ENCODE data around the gene PLA2G2A.
"Not testable (repeated sequence)": the region's sequence is repeated elsewhere in the genome, so short reads cannot be mapped to it uniquely, and the experiment has no call there.

PLA2G2A gene

DNA sequence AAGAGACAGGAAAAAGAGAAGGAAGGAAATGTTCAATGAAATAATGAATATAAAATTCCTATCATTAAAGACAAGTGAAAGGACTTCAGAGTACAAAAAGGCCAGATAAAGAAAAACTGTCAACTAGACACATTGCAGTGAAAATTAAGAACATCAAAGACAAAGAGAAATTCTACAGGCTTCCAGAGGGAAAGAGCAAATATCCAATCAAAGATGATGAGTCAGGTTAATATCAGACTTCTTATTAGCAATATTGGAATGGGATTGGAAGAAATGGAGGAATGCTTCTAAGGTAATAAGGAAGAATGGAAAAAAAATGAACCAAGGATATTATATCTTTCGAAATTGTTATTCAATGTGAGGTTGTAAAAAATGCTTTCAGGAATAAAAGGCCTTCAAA is 7.8 kb downstream of the PLA2G2A start:
- no peak for DNase-seq

DNA sequence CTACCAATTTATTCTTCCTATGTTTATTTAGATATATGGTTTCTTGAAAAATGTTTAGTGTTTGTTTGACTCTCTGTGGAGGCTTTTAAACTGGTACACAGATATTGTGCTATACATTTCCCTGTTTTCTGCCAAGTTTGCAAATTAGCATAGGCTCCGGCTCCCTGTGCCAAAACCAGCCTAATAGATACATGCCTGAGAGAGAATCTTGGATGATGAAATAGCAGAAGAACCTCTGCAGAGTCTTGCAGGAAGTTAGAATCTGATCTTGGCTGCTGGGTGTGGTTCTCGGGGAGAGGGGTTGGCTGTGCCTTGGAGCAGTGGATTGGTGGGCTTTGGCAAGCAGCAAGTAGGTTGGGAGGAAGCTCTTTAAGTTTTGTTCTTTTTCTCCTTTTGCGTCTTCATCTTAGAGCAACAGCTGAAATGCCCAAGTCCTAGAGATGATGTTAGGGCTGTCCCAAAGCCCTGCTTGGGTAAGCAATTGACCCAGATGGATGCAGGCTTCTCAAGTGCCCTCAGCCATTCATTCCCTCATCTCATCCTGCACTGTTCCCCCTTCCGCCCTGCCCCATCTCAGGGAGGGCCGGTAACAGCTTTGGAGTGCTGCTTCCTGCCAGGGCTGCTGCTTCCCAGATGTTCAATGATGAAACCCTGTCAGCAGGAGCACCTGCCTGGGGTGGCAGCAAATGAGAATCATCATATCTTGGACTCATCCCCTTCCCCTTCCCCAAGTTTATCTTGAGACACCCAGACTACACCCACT is 9.3 kb downstream of the PLA2G2A start:
- DNase-seq: no peak

DNA sequence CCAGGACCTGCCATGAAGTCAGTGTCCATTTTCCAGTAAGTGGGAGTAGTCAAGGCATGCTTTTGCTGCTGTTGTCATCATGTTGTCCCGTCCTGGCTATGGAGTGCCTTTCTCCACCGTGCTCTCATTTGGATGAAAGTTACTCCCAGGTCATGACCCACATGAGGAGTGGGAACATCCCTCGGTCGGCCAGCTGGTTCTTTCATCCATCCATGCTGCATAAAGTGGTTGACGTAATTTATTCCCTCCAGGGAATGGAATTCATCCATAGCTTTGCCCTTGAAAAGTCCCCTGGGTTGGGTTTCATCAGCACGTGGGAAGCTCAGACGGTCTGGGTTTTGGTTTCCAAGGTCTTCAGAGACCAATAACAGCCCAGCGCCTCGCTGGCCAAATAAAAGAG is 11.6 kb downstream of the PLA2G2A start:
- no peak for DNase-seq

GRCh38 chr1:19964542-19964941 is 14.9 kb downstream of the PLA2G2A start:
- DNase-seq: no peak

GRCh38 chr1:19963636-19964035 is 15.8 kb downstream of the PLA2G2A start:
- no peak for DNase-seq

DNA sequence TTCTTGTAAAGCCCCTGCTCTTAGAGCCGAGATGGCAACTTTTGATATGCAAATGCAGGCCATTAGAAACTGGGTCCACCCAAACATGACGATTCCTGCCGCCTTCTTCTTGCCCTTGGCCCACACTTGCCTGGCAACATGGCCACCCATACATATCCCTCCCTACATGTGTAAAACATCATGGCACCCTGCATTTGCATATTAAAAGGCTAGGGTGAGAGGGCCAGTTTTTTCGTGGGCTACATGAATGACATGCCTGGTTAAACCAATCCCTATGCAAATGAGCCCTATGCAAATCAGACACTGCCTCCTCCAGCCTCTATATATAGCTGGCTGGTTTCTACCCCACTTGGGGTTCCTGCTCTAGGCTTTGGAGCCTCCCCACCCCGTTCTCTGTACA is 18.8 kb downstream of the PLA2G2A start:
- no peak for DNase-seq

DNA sequence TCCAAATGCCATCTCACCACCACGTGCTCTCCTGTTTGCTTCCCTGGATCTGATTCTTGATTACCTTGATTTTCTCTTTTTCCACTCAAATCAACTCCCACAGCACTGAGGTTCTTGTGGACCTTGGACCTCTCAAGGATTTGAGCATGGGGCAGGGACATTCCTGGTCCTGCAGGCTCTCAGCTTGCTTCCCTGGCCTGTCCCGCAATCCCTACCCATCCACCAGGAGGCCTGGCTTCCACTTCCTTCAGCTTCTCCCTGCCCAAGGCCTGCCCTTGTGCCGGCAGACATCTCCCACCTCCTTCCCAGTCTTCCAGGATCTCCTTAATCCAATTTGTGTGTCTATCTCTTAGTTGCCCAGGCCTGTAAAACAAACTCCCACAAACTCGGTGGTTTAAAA is 21.6 kb downstream of the PLA2G2A start:
- no peak for DNase-seq

- no peak for DNase-seq
Measured at GRCh38 chr1:19955534-19956170, 23.8 kb downstream of the PLA2G2A start.

GRCh38 chr1:19954059-19954458 is 25.4 kb downstream of the PLA2G2A start:
- DNase-seq: no peak

DNA sequence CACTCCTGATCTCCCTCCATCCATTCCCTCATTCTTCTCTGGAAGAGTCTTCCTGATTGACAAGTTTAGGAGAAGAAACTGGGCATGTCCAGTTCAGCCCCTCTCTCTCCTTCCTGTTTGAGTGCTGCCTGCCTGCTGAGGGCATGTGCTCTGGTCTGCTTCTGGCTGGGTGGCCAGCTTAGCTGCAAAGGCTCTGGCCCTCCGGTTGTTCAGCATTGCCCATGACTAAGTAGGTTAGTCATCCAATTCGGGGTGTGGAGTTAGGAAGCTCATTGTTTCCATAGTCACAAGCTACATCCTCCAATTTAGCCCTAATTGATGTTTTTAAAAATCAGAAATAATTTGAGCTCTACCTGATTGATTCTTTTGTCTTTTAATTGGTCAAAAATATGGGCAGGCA is 30.4 kb downstream of the PLA2G2A start:
- DNase-seq: no peak

DNA sequence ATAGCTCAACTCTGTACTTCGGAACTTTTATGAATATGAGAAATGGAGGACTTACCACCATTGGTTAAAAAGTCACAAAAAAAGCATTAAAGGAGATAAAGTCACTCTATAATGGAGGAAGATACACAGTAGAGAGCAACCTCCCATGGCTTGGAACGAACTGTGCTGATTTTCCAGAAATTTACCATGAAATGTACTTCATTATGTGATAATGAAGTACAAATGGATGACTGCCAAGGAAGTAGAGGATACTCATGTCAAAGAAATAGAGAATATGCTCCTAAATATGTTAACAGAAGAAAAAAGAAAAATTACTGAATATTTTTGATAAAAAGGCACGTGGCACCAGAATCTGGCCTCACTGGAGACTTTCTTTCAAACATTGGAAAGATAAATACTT is 32.4 kb downstream of the PLA2G2A start:
- DNase-seq: no peak

DNA sequence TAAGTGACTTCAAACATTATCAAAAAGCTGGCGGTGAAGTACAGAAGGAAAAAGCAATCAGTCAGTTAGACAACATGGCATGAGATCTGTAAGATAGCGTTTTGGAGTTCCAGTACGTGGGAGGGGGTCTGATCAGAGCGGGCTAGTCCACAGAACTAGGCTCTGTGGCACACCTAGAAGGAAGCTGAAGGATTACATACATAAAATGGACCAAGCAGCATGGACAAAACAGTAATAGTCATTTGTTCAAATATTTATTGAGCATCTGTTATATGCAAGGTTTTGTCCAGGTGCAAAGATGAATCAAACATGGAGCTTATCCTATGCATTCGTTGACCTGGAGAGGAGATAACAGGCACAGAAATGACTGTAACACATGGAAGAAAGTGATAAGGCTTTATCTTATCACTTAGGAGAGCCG is 33.1 kb downstream of the PLA2G2A start:
- DNase-seq: no peak

DNA sequence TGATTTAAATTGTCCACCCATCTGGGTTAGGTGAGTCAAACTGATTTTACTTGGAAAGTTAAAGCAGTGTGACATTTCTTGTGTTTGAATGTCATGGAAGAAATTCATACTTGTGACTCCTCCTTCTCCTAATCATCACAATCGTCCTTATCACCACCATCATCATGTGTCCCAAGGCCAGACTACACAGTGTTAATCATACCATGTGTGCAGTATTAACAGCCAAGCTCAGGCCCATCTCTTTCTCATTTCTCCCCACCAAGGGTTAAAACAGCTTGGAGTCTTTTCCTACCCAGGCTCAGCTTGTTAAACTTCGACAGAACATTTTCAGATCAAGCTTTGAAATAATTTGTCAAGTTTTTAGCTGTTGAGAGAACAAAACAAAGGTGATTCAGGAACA is 33.5 kb downstream of the PLA2G2A start:
- no peak for DNase-seq

DNA sequence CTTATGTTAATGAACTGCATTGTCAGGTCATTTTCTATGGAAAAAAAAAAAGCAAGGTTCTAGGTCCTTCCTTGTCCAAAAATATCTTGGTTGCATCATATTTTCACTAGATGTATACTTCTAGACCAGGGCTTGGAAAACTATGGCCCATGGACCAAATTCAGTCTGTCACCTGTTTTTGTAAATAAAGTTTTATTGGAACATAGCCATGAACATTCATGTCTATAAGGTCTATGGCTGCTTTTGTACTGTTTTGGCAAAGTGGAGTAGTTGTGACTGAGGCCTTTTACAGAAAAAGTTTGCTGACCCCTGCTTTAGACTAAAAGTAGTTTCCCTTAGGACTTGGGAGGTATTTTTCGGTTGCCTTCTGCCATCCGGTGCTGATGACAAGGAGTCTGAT is 36.8 kb downstream of the PLA2G2A start:
- DNase-seq: no peak

GRCh38 chr1:19942088-19942487 is 37.3 kb downstream of the PLA2G2A start:
- DNase-seq: no peak

- DNase-seq: no peak
Measured at GRCh38 chr1:19941206-19941568, 38.2 kb downstream of the PLA2G2A start.

GRCh38 chr1:19940486-19941205 is 38.8 kb downstream of the PLA2G2A start:
- no peak for DNase-seq

DNA sequence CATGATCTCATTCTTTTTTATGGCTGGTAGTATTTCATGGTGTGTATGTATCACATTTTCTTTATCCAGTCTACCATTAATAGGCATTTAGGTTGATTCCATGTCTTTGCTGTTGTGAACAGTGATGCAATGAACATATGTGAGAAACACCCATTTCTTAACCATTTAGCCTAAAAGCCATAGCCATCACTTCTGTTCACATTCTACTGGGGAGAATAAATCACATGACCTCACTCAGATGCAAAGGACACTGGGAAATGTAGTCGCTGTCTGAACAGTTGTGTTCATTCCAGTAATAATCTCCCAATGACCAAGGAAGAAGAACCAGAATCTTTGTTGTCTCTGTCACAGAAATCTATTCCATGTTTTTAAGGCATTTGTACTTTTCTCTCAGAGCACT is 40.9 kb downstream of the PLA2G2A start:
- no peak for DNase-seq

- no peak for DNase-seq
Measured at GRCh38 chr1:19936061-19936750, 43.2 kb downstream of the PLA2G2A start.

GRCh38 chr1:19934336-19934735 is 45.1 kb downstream of the PLA2G2A start:
- no peak for DNase-seq

DNA sequence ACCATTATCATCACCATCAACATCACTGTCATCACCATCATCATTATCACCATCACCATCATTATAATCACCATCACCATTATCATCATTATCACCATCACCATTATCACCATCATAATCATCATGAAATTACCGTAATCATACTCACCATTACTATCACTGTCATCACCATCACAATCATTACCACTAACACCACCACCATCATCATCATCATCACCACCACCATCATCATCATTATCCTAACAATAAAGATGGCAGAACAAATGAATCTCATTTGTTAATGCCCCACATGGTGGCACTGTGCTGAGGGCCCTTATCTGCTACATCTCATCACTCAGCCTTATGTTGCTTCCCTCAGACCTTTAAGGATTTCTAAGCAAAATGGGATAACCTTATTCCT is 46.6 kb downstream of the PLA2G2A start:
- no peak for DNase-seq

GRCh38 chr1:19927130-19927421 is 52.3 kb downstream of the PLA2G2A start:
- not testable (repeated sequence) for DNase-seq

- DNase-seq: no peak
Measured at GRCh38 chr1:19926296-19927129, 52.9 kb downstream of the PLA2G2A start.

All from CD4-positive, alpha-beta T cell treated with Interferon alpha-2 for 1 hour (primary cell).